D721Med (cell line): ENCODE measurements around the gene CYP1A2.

Experiments used
- DNase-seq: peaks from one replicate; pipeline ENCODE4 v3.0.0; 2011; ENCODE audit warnings: low spot score; ENCODE audit not compliant: insufficient read length
- FAIRE-seq: peaks from 2 replicates; lab custom pipeline; 2011; peaks lifted over from hg19 to GRCh38; lab: Jason Lieb, UNC
- TF ChIP-seq, protein P1 (sequence below): IDR thresholded peaks from 2 replicates; pipeline ENCODE4 v1.5.1; 2012; ENCODE audit warnings: mild to moderate bottlenecking, control low read depth; ENCODE audit not compliant: insufficient read depth; ENCODE audit errors: missing control alignments

Gene CYP1A2

DNA sequence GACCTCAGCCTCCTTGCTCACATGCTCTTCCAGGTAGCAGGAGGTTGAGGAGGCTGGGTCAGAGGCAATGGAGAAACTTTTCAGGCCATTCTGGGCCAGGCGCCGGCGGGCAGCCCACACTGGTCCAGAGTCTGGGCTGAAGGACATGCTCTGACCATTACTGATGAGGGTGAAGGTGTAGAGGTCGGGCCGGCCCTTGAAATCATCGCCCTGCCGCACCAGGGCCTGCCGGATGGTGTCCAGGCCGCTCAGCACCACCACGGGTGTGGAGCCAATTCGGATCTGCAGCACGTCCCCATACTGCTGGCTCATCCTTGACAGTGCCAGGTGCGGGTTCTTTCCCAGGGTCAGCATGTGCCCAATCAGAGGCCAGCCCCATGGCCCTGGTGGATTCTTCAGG lies 26.1 kb upstream of the CYP1A2 start:
- no peak for FAIRE-seq
- no peak for DNase-seq
- TF ChIP-seq, protein P1, sequence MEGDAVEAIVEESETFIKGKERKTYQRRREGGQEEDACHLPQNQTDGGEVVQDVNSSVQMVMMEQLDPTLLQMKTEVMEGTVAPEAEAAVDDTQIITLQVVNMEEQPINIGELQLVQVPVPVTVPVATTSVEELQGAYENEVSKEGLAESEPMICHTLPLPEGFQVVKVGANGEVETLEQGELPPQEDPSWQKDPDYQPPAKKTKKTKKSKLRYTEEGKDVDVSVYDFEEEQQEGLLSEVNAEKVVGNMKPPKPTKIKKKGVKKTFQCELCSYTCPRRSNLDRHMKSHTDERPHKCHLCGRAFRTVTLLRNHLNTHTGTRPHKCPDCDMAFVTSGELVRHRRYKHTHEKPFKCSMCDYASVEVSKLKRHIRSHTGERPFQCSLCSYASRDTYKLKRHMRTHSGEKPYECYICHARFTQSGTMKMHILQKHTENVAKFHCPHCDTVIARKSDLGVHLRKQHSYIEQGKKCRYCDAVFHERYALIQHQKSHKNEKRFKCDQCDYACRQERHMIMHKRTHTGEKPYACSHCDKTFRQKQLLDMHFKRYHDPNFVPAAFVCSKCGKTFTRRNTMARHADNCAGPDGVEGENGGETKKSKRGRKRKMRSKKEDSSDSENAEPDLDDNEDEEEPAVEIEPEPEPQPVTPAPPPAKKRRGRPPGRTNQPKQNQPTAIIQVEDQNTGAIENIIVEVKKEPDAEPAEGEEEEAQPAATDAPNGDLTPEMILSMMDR, result no peak

DNA sequence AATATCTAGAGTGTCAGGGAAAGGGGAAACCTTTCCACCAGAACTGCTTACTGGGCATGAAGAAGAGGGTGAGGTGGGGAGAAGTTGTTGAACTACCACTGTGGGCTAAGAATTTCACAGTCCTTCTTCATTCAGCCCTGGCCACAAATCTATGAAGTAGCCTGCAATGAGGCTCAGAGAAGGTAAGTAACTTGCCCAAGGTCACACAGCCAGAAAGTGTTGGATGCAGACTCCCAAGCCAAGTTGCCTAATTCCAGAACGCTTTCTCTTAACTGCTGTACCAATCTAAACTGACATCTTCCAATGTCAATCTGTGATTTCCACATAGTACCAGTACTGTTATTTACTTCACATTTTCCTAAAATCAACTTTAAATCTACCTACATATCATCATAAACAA lies 25.5 kb upstream of the CYP1A2 start:
- FAIRE-seq (no peak), DNase-seq (no peak)
- TF ChIP-seq, protein P1, result no peak

DNA sequence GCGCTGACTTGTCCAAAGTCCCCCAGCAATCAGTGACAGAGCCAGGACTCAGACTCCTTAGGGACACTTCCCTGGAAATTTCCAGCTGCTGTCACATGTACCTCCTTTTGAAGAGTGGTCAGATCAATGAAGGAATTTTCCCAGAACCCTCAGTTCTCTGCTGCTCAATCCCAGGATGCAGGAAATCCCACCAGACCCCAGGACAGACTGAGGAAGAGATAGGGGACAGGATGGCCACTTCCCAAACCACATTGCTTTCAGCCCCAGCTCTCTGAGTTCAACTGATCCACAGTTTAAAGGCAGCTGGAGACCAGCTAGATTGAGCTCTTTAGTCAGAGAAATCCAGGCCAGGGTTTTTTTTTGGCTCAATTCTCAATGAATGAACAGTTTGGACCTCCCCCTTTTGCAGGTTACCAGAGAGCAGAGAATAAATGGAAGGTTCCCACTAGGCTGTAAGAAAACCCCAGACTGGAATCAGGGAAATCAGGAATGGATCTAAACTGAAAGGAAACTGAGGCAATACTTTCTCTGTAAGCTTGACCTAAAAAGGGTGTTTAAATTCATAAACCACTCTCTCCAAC lies 24.8 kb upstream of the CYP1A2 start:
- TF ChIP-seq, protein P1, result no peak
- FAIRE-seq, result no peak
- no peak for DNase-seq

DNA sequence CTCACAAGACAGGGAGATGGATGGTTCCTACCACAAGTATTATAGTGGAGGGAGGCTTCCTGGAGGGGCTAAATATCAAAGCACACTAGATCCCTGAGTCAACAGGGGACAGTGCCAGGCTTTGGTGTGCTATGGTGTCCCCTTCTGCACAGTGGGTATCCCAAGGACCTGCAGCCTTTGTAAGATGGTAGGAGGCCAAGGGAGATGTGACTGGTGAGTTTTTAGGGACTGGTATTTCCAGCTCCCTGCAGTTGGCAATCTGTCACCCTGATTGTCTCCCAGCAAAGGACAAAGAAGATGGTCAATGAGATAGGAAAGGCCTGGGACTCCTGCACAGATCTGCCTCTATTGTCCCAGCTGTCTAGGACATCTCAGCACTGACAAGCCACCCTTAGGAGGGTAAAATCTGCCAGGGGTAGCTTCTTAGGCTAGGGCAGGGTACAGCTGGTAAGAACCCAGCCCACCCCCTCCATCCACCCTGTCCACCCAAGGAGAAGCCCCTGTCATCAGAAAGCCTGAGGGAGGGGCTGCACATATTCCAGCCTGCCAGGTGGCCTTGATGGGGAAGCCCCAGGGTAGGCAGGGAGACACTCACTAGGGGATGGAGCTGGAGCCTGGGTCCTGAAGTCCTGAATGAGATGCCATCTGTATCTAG lies 23.9 kb upstream of the CYP1A2 start:
- TF ChIP-seq, protein P1, result no peak
- FAIRE-seq, result no peak
- DNase-seq, result no peak

DNA sequence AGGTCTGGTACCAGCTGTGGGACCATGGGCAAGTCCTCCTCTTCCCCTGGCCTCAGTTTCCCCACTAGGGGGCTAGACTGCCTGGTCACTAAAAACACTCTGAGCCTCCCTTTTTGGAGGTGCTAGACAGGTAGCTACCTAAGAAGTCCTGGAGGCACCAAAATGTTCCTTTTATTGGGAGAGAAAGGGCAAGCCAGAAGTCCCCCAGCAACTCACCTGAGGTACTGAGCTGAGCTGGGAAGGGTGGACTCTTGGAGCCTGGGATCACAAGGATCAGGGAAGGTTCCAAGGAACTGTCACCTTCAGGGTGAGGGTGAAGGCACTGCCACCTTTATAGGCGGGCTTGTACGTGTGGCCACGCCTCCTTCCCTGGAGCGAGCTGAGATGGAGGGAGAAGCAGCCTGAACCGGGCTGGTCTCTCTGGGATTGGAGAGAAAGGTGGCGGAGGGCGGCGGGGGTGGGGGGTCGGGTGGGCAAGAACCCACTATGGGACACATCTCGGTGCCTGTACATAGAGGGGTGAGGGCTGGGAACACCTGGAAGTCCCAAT lies 23.3 kb upstream of the CYP1A2 start, which contains the start of gene CYP1A1:
CYP1A1 (minus strand) TSS at position 304 of the 550 bp plus-strand sequence. CDS start 2,431 bp downstream, outside the sequence.
- TF ChIP-seq, protein P1, result no peak
- DNase-seq (no peak), FAIRE-seq (no peak)

DNA sequence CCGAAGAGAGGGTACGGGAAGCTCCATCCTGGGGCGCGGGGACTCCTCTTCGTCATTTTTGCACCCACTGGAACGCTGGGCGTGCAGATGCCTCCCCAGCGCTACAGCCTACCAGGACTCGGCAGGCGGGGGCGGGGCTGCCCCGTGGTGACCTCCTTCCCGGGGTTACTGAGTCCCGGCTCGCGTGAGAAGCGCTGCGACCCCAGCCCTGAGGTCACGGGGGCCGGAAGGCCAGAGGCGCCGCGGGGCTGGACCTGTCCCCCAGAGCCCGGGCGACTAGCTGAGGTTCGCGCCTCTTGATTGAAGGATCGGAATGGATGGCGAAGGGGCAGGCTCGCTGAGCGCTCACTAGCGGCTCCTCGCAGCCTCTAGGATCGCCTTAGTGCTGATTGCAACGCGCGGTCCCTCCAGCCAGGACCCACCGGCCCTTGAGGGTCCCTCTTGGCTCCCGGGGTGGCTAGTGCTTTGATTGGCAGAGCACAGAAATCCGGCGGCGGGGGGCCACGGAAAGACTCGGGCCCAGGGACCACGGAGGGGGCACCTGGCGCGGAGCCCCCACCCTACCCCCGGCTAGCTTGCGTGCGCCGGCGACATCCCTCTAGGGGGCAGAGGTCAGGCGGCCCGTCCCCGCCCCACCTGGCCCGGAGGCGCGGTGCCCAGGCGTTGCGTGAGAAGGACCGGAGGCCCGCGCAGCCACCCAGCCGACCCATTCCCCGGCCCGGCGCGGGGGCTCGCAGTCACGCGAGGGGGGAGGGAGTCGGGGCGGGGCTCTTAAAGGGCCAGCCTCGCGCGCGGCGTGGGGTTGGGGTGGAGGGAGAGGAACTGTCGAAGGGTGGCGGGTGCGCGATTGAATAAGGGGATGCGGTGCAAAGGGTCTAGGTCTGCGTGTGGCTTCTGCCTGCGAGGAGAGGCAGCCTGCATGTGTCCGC lies 22.5 kb upstream of the CYP1A2 start:
- no peak for FAIRE-seq
- DNase-seq, result peak; percentile 53

More for the DNA sequence above, 22.5 kb upstream of the CYP1A2 start:
- TF ChIP-seq, protein P1, result no peak
